ENCODE measurements around the gene WNK1. TPM values are rescaled to one million over a fixed set of nuclear protein-coding genes. Genes with fewer than 3 reads are reported as not detected.

The WNK1 gene
- total RNA-seq, 1 donor from 2014 or later = 150 TPM

GRCh38 chr12:938810-939209, 186.4 kb downstream of the WNK1 start:
- Mint-ChIP-seq H3K4me3 (no peak overlapping the region), H3K4me1 (no peaks in the 10 kb centered on the region), H3K27ac (no peak overlapping the region), H3K36me3 (peaks cover 31% of the 10 kb centered on the region), H3K27me3 (ENCODE audit: low read depth) (no peaks in the 10 kb centered on the region), H3K9me3 (no peaks in the 10 kb centered on the region)
- TF ChIP-seq CTCF (IDR thresholded peaks at IDR 0.05; ENCODE audit: unreplicated experiment) = no peak
- DNase-seq (ENCODE audit: low spot score in 2 of 2, unreplicated experiment in 2 of 2) = no peak

GRCh38 chr12:943051-943450, 190.7 kb downstream of the WNK1 start:
- Mint-ChIP-seq H3K4me3 (no peak overlapping the region), H3K9me3 (no peaks in the 10 kb centered on the region), H3K27ac (no peak overlapping the region), H3K4me1 (peaks cover 4% of the 10 kb centered on the region), H3K27me3 (ENCODE audit: low read depth) (no peaks in the 10 kb centered on the region), H3K36me3 (peaks cover 28% of the 10 kb centered on the region)
- no peak for TF ChIP-seq CTCF (IDR thresholded peaks at IDR 0.05; ENCODE audit: unreplicated experiment)
- DNase-seq (ENCODE audit: low spot score in 2 of 2, unreplicated experiment in 2 of 2) = no peak

- H3K4me1 Mint-ChIP-seq = peaks cover 12% of the 10 kb centered on the region
- H3K27ac Mint-ChIP-seq = no peak overlapping the region
- no peaks in the 10 kb centered on the region for H3K9me3 Mint-ChIP-seq
- peaks cover 21% of the 10 kb centered on the region for H3K36me3 Mint-ChIP-seq
- DNase-seq (ENCODE audit: low spot score in 2 of 2, unreplicated experiment in 2 of 2) = no peak
- H3K27me3 Mint-ChIP-seq (ENCODE audit: low read depth) = no peaks in the 10 kb centered on the region
- no peak overlapping the region for H3K4me3 Mint-ChIP-seq
- no peak for TF ChIP-seq CTCF (IDR thresholded peaks at IDR 0.05; ENCODE audit: unreplicated experiment)
These were observed 191.8 kb downstream of the WNK1 start for GRCh38 chr12:944211-944610.

- no peaks in the 10 kb centered on the region for H3K9me3 Mint-ChIP-seq
- TF ChIP-seq CTCF (IDR thresholded peaks at IDR 0.05; ENCODE audit: unreplicated experiment) = no peak
- H3K27me3 Mint-ChIP-seq (ENCODE audit: low read depth) = no peaks in the 10 kb centered on the region
- H3K27ac Mint-ChIP-seq = peak overlapping the region; percentile 84
- H3K4me3 Mint-ChIP-seq = no peak overlapping the region
- H3K4me1 Mint-ChIP-seq = peaks cover 12% of the 10 kb centered on the region
- no peak for DNase-seq (ENCODE audit: low spot score in 2 of 2, unreplicated experiment in 2 of 2)
- peaks cover 6% of the 10 kb centered on the region for H3K36me3 Mint-ChIP-seq
These were observed 193.8 kb downstream of the WNK1 start for GRCh38 chr12:946212-946611.

GRCh38 chr12:946631-947030, 194.3 kb downstream of the WNK1 start:
- TF ChIP-seq CTCF (IDR thresholded peaks at IDR 0.05; ENCODE audit: unreplicated experiment) = no peak
- H3K27me3 Mint-ChIP-seq (ENCODE audit: low read depth) = no peaks in the 10 kb centered on the region
- H3K36me3 Mint-ChIP-seq = peaks cover 6% of the 10 kb centered on the region
- no peak for DNase-seq (ENCODE audit: low spot score in 2 of 2, unreplicated experiment in 2 of 2)
- H3K27ac Mint-ChIP-seq = peak overlapping the region; percentile 84
- no peaks in the 10 kb centered on the region for H3K9me3 Mint-ChIP-seq
- no peak overlapping the region for H3K4me3 Mint-ChIP-seq
- peaks cover 12% of the 10 kb centered on the region for H3K4me1 Mint-ChIP-seq

GRCh38 chr12:948238-948637, 195.9 kb downstream of the WNK1 start:
- Mint-ChIP-seq H3K27ac (peak overlapping the region; percentile 52), H3K4me1 (peaks cover 12% of the 10 kb centered on the region)

More at GRCh38 chr12:948238-948637, 195.9 kb downstream of the WNK1 start:
- H3K4me3 Mint-ChIP-seq = peak overlapping the region; percentile 92
- H3K36me3 Mint-ChIP-seq = peaks cover 6% of the 10 kb centered on the region
- H3K27me3 Mint-ChIP-seq (ENCODE audit: low read depth) = no peaks in the 10 kb centered on the region
- no peak for DNase-seq (ENCODE audit: low spot score in 2 of 2, unreplicated experiment in 2 of 2)
- no peaks in the 10 kb centered on the region for H3K9me3 Mint-ChIP-seq
- no peak for TF ChIP-seq CTCF (IDR thresholded peaks at IDR 0.05; ENCODE audit: unreplicated experiment)
